Ovary (tissue), 9 donors: ENCODE data around the gene ZNF532. TPM values are rescaled to one million over a fixed set of nuclear protein-coding genes. Genes with fewer than 3 reads are reported as not detected.

Experiments used
- DNase-seq, 5 donors: peaks; one replicate each; pipeline ENCODE4 v3.0.0-alpha.2; 2019 to 2020
- H3K27ac ChIP-seq, 2 donors: fragments of 200-600 bp; one replicate each; pipeline versions ENCODE4 v1.5.1 to v1.8.0; 2019 to 2022
- H3K27me3 ChIP-seq: fragments of 200-600 bp; one replicate; pipeline ENCODE4 v1.8.0; 2022
- H3K36me3 ChIP-seq: fragments of 200-600 bp; sonication (generic); one replicate; pipeline ENCODE4 v1.5.1; 2019
- H3K4me1 ChIP-seq: one replicate; pipeline ENCODE4 v1.8.1; 2013; ENCODE audit warnings: mild to moderate bottlenecking, moderate library complexity; ENCODE audit not compliant: insufficient read depth
- H3K4me3 ChIP-seq: fragments of 200-600 bp; sonication (generic); one replicate; pipeline ENCODE4 v1.5.1; 2017
- H3K9me3 ChIP-seq, 2 donors: fragments of 200-600 bp in 1 of 2; sonication (generic) in 1 of 2; one replicate each; pipeline versions ENCODE4 v1.5.1 to v1.8.1; 2013 to 2019; ENCODE audit warnings: mild to moderate bottlenecking in 1 of 2, moderate library complexity in 1 of 2
- CTCF ChIP-seq, 3 donors: fragments of 450-650 bp in 2 of 3; fragments of 200-600 bp in 1 of 3; IDR thresholded peaks; one replicate each; pipeline versions ENCODE4 v1.5.1 to v1.8.0; 2016 to 2022; ENCODE audit warnings: antibody characterized with exemption in 3 of 3, mild to moderate bottlenecking in 1 of 3
- EP300 ChIP-seq: sonication (generic); formaldehyde crosslinking; IDR thresholded peaks from one replicate; pipeline ENCODE4 v1.6.1; 2017; ENCODE audit warnings: antibody characterized with exemption
- POLR2A ChIP-seq: fragments of 450-650 bp; IDR thresholded peaks from one replicate; pipeline ENCODE4 v1.6.1; 2017; ENCODE audit warnings: antibody characterized with exemption, mild to moderate bottlenecking, moderate library complexity
- WGBS, 3 donors: extraction: QIAGEN DNeasy Blood & Tissue Kit in 1 of 3; methylation state at CpG; one replicate each; pipeline versions ENCODE4 v1.1.5 to v1.1.7; 2013 to 2017; 5-methylcytosine and 5-hydroxymethylcytosine counted together
- intact Hi-C, 4 donors: fragments of 100-400 bp; cut with DNase I; formaldehyde crosslinking; loops; one replicate each; pipeline versions ENCODE4 v1.11.0 to v1.15.1; 2022 to 2023
- polyA plus RNA-seq, 2 donors: library from polyadenylated mRNA; stranded (reverse); fragments of 200-250 nt in 1 of 2; fragments of 350-450 nt in 1 of 2; fragmentation: Illumina TruSeq in 1 of 2; extraction: RNeasy Lipid Tissue Mini Kit (QIAGEN cat#74804) in 1 of 2; gene quantifications; one replicate each; pipeline ENCODE4 v1.2.3, GENCODE V29; 2013 to 2014
- total RNA-seq, 7 donors: library from RNA; depleted of rRNA in 2 of 7; stranded (reverse); fragments of >200 nt in 2 of 7; fragmentation: NEBNext Ultra II Directional in 3 of 7; extraction: Animal tissue kit (Norgen Biotek cat#: 25700) in 3 of 7; gene quantifications; one replicate each; pipeline versions ENCODE4 v1.1.0 to v1.2.4, GENCODE V29; 2016 to 2023
- donor health status: DM: no; HTN: no; CAD: no; lungs with moderate emphysema.
- donor health status: DM: no; HTN: no; CAD: no.
- donor health status: Bipolar disorder and iron deficiency.
- donor health status: DM: yes; HTN: yes; CAD: no.
- donor health status: DM: no; HTN: no; CAD: no.
- donor health status: DM: yes; HTN: yes; CAD: no.

The ZNF532 gene
- total and polyA plus RNA-seq, 9 donors = 40.5 to 162 (median 101) TPM

DNA sequence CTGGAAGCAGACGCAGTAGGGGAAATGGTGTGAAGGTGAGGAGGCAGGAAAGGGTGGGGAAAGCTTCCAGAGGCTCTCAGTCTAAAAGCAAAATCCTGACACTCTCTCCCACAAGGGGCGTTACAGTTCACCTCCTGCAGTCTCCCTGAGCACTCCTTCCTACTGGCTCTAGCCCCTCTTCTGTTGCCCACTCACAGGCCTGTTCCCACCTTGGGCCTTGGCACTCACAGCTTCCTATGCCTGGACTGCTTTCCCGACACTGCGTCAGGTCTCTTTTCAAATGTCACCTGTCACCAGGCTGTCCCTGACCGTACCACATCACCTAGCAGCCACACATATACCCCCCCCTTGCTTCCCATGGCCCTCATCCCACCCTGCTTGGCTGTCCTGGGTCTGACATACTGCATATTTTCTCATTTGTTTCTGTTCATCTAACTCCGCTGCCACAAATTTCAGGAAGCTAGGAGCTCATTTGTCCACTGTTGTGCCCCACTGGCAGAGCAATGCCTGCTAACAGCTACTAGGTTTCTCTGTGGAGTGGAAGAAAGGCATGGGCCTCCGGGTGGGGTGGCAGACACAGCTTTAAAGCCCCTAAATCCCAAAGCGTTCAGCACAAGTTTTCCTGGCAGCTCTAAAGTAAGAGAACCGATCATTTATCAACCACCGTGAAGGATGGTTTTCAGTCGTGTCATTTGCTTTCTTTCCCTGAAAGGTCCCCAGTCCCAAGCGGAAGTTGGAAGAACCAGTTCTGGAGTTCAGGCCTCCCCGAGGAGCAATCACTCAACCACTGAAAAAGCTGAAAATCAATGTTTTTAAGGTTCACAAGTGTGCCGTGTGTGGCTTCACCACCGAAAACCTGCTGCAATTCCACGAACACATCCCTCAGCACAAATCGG lies 118.8 kb downstream of the ZNF532 start:
- Histone ChIP-seq H3K4me1 (no peaks in the 10 kb centered on the region), H3K36me3 (no peaks in the 10 kb centered on the region), H3K27me3 (no peaks in the 10 kb centered on the region), H3K4me3 (no peak overlapping the region), H3K9me3 (no peaks in the 10 kb centered on the region), H3K27ac (no peak overlapping the region)
- intact Hi-C loops = no loop called here
- TF ChIP-seq EP300 (no peak), POLR2A (no peak), CTCF (IDR thresholded peaks at IDR 0.05) (no peak)
- 88 to 91% (median 89%) methylated on average over 17 of the region's 17 CpGs for WGBS, 3 donors
- no peak for DNase-seq

DNA sequence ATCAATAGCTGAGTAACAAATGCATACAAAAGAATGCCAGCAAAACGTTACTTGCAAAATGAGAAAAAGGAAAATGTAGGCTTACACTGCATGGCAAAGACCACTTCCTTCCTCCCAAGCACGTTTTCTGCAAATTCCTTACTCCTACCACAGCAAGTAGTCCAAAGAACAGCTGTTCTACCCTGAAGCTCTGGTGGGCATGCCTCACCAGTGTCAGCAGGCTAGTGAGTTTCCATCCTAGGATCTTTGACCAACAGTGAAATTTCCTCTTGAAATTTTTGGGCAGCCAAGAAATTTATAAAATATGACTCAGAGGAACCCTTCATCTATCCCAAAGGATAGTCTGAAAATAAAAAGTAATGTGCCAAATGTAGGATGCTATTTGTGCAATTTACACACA lies 123.9 kb downstream of the ZNF532 start:
- no peaks in the 10 kb centered on the region for H3K4me1 ChIP-seq
- no peaks in the 10 kb centered on the region for H3K9me3 ChIP-seq
- no peak for DNase-seq
- 41 to 51% (median 42%) methylated on average over 2 of the region's 2 CpGs for whole genome bisulfite sequencing, 3 donors
- no peak overlapping the region for H3K27ac ChIP-seq
- intact Hi-C loops = no loop called here
- H3K27me3 ChIP-seq = no peaks in the 10 kb centered on the region
- TF ChIP-seq CTCF (IDR thresholded peaks at IDR 0.05) (no peak), EP300 (no peak), POLR2A (no peak)
- no peak overlapping the region for H3K4me3 ChIP-seq
- H3K36me3 ChIP-seq = no peaks in the 10 kb centered on the region

DNA sequence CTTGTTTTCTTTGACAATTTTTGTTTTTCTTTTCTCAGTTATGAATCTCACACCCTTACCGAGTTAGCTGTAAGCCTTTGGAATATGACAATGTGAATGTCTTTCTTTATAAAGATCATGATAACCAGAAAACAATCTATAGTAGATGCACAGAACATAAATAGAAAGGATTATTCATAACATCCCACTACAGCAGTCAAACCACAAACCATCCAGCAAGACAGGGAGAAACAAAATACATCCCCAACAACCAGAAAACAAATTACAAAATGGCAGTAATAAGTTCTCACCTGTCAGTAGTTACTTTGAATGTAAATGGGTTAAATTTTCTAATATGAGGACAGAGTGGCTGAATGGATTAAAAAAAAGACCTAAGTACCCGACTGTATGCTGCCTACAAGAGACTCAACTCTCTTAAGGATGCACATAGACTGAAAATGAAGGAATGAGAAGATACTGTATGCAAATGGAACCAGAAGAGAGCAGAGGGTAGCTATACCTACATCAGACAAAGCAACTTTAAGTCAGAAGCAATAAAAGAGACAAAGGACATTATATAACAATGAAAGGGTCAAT lies 124.6 kb downstream of the ZNF532 start:
- WGBS, 3 donors = 75 to 80% (median 78%) methylated on average over 2 of the region's 2 CpGs
- no peak for DNase-seq
- Histone ChIP-seq H3K4me1 (no peaks in the 10 kb centered on the region), H3K36me3 (no peaks in the 10 kb centered on the region), H3K9me3 (no peaks in the 10 kb centered on the region), H3K4me3 (no peak overlapping the region), H3K27ac (no peak overlapping the region), H3K27me3 (no peaks in the 10 kb centered on the region)
- no peak for TF ChIP-seq EP300
- no peak for TF ChIP-seq POLR2A
- TF ChIP-seq CTCF (IDR thresholded peaks at IDR 0.05) = no peak
- intact Hi-C loops = no loop called here

DNA sequence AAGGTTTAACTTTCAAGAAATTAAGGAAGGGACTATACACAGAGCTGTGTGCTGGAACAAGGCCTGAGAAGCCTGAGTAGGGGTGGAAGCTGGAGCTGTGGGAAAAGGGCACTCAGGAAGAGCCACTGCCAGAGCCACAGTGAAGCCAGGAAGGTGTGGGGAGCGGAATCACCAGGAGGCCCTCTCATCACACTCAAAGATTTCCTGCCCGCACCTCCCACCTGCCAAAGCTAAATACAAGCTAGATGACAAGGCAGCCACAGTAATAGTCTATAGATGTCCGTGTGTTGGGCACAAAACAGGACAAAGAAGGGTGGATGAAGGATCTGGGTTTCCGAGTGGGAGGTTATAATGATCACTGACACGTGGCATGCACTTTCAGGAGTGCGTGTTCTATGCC lies 126.0 kb downstream of the ZNF532 start:
- Histone ChIP-seq H3K9me3 (no peaks in the 10 kb centered on the region), H3K4me1 (no peaks in the 10 kb centered on the region), H3K36me3 (no peaks in the 10 kb centered on the region), H3K27me3 (no peaks in the 10 kb centered on the region), H3K27ac (no peak overlapping the region), H3K4me3 (no peak overlapping the region)
- TF ChIP-seq POLR2A (no peak), CTCF (IDR thresholded peaks at IDR 0.05) (no peak), EP300 (no peak)
- WGBS, 3 donors = 80 to 89% (median 83%) methylated on average over 6 of the region's 6 CpGs
- no peak for DNase-seq
- intact Hi-C loops = loop anchor here in 1 of 4 donors (10.0 kb wide), 1 partner anchor 64 kb away; no protein-coding TSS in a partner anchor
